B cell (primary cell): ENCODE results near the gene WNT11. TPM values are rescaled to one million over a fixed set of nuclear protein-coding genes. Genes with fewer than 3 reads are reported as not detected.

Experiments
- ATAC-seq: fragments of 200-7000 bp; cut with Tn5 transposase; one replicate; pipeline ENCODE4 v1.10.0; 2021; ENCODE audit warnings: low read depth, mild to moderate bottlenecking, moderate number of reproducible peaks, moderate library complexity
- CTCF ChIA-PET: fragments of 350-600 bp; sonication (Branson Sonifier 250); formaldehyde crosslinking; loops from one replicate; lab custom pipeline; 2021; ENCODE audit warnings: antibody characterized with exemption, inconsistent platforms; lab: Charles Lee
- POLR2A ChIA-PET: fragments of 350-600 bp; sonication (Branson Sonifier 250); formaldehyde crosslinking; loops from one replicate; lab custom pipeline; 2021; ENCODE audit warnings: antibody characterized with exemption; lab: Charles Lee
- DNase-seq: peaks from one replicate; pipeline ENCODE4 v3.0.0; 2013
- H2AFZ ChIP-seq: 2 replicates; pipeline ENCODE4 v1.6.1; 2012; ENCODE audit warnings: mild to moderate bottlenecking, low read depth, low read length; ENCODE audit not compliant: insufficient read depth, poor library complexity, severe bottlenecking
- H3K27ac ChIP-seq, 2 donors: 1 replicate in 1 of 2; 2 replicates in 1 of 2; pipeline ENCODE4 v1.5.1; 2012 to 2013; ENCODE audit warnings: low read length in 2 of 2, mild to moderate bottlenecking in 2 of 2, moderate library complexity in 1 of 2
- H3K27me3 ChIP-seq, 4 experiments: fragments of 200-600 bp in 1 of 4; sonication (generic) in 1 of 4; replicated peaks in 1 of 4; 1 replicate in 2 of 4; 2 replicates in 2 of 4; pipeline versions ENCODE4 v1.6.1 to v1.7.0; 2013 to 2016; ENCODE audit warnings: low read length in 3 of 4, mild to moderate bottlenecking in 2 of 4, mixed read lengths in 1 of 4, moderate library complexity in 1 of 4; ENCODE audit not compliant: insufficient read depth in 4 of 4, control insufficient read depth in 3 of 4; ENCODE audit errors: control extremely low read depth in 1 of 4
- H3K36me3 ChIP-seq, 2 experiments: replicated peaks in 1 of 2; 1 replicate in 1 of 2; 2 replicates in 1 of 2; pipeline versions ENCODE4 v1.6.1 to v1.7.1; 2013; ENCODE audit warnings: low read length in 1 of 2; ENCODE audit not compliant: insufficient read depth in 2 of 2, control insufficient read depth in 1 of 2; ENCODE audit errors: control extremely low read depth in 1 of 2, extremely low read depth in 1 of 2
- H3K4me1 ChIP-seq, 2 donors: fragments of 200-600 bp in 1 of 2; sonication (generic) in 1 of 2; 1 replicate in 1 of 2; 2 replicates in 1 of 2; pipeline versions ENCODE4 v1.5.1 to v1.6.1; 2013 to 2017; ENCODE audit warnings: low read length in 2 of 2; ENCODE audit not compliant: control insufficient read depth in 2 of 2, insufficient read depth in 2 of 2
- H3K4me2 ChIP-seq: replicated peaks from 2 replicates; pipeline ENCODE3; 2012; ENCODE audit warnings: mild to moderate bottlenecking, low read depth, low read length; ENCODE audit not compliant: poor library complexity, severe bottlenecking
- H3K4me3 ChIP-seq, 5 experiments: fragments of 200-600 bp in 1 of 5; sonication (generic) in 1 of 5; 1 replicate in 3 of 5; 2 replicates in 2 of 5; pipeline versions ENCODE4 v1.5.1 to v1.7.0; 2011 to 2016; ENCODE audit warnings: low read length in 4 of 5, mild to moderate bottlenecking in 4 of 5, low read depth in 2 of 5, control low read depth in 1 of 5, moderate library complexity in 1 of 5; ENCODE audit not compliant: insufficient read depth in 1 of 5; ENCODE audit errors: control extremely low read depth in 1 of 5, extremely low read depth in 1 of 5
- H3K79me2 ChIP-seq: fragments of 200-600 bp; sonication (generic); one replicate; pipeline ENCODE4 v1.6.0; 2016; ENCODE audit warnings: low read length; ENCODE audit not compliant: control insufficient read depth, insufficient read depth
- H3K9ac ChIP-seq: fragments of 200-600 bp; sonication (generic); 2 replicates; pipeline ENCODE4 v1.6.1; 2017; ENCODE audit warnings: mild to moderate bottlenecking, low read length, moderate library complexity
- H3K9me3 ChIP-seq, 3 donors: one replicate each; pipeline versions ENCODE4 v1.6.1 to v1.7.1; 2013; ENCODE audit warnings: low read length in 2 of 3; ENCODE audit not compliant: control insufficient read depth in 2 of 3, insufficient read depth in 1 of 3; ENCODE audit errors: control extremely low read depth in 1 of 3
- H4K20me1 ChIP-seq: 2 replicates; pipeline ENCODE4 v1.6.0; 2012; ENCODE audit warnings: mild to moderate bottlenecking, low read length; ENCODE audit not compliant: insufficient read depth, control insufficient read depth, poor library complexity, severe bottlenecking
- H3K27ac Mint-ChIP-seq: one replicate; pipeline ENCODE4 v1.8.0; 2021; ENCODE audit warnings: mixed read lengths
- H3K27me3 Mint-ChIP-seq: one replicate; pipeline ENCODE4 v1.8.0; 2021; ENCODE audit warnings: mixed read lengths
- H3K4me1 Mint-ChIP-seq: one replicate; pipeline ENCODE4 v1.8.0; 2021; ENCODE audit warnings: mixed read lengths
- H3K4me3 Mint-ChIP-seq: one replicate; pipeline ENCODE4 v1.8.0; 2021; ENCODE audit warnings: mixed read lengths
- H3K9me3 Mint-ChIP-seq: one replicate; pipeline ENCODE4 v1.8.0; 2022; ENCODE audit warnings: mixed read lengths; ENCODE audit not compliant: insufficient read depth
- EZH2 ChIP-seq: IDR thresholded peaks from 2 replicates; pipeline ENCODE4 v1.6.1; 2012; ENCODE audit warnings: borderline replicate concordance, low read depth, mild to moderate bottlenecking, moderate library complexity, low read length; ENCODE audit not compliant: insufficient read depth, poor library complexity, severe bottlenecking
- WGBS: methylation state at CpG from one replicate; pipeline ENCODE4 v1.1.5; 2013; ENCODE audit warnings: missing lambda C conversion rate; ENCODE audit not compliant: insufficient coverage; 5-methylcytosine and 5-hydroxymethylcytosine counted together
- intact Hi-C: fragments of 100-400 bp; cut with micrococcal nuclease; formaldehyde crosslinking; loops from one replicate; pipeline ENCODE4 v1.10.0; 2022
- polyA plus RNA-seq: library from polyadenylated mRNA; depleted of rRNA; stranded (reverse); fragments of >200 nt; gene quantifications from 2 replicates; pipeline ENCODE4 v1.2.3, GENCODE V29; 2012
- total RNA-seq, 2 donors: library from RNA; stranded (reverse); fragments of 120-200 nt in 1 of 2; gene quantifications; 1 replicate in 1 of 2; 2 replicates in 1 of 2; pipeline versions ENCODE4 v1.2.3 to v1.2.4, GENCODE V29; 2013 to 2022
- TF ChIP-seq, protein P1 (sequence below): fragments of 200-600 bp; IDR thresholded peaks from one replicate; pipeline ENCODE4 v1.8.0; 2022; ENCODE audit warnings: antibody characterized with exemption, mild to moderate bottlenecking

The WNT11 gene
- total and polyA plus RNA-seq, 2 donors (not counting 1 experiment from before 2014, with no cell fraction given) = 0.39 TPM; not detected in 1

GRCh38 chr11:76163289-76163880 is 42.9 kb downstream of the WNT11 start:
- H3K27me3 Mint-ChIP-seq = peaks cover 2% of the 10 kb centered on the region
- intact Hi-C loops = no loop called here
- H3K79me2 ChIP-seq = no peaks in the 10 kb centered on the region
- ChIA-PET CTCF (no interaction called here), POLR2A (no interaction called here)
- H3K4me3 Mint-ChIP-seq = no peak overlapping the region
- no peaks in the 10 kb centered on the region for H3K9me3 ChIP-seq
- no peak for DNase-seq
- H3K27me3 ChIP-seq = no peaks in the 10 kb centered on the region
- no peak overlapping the region for H2AFZ ChIP-seq
- H3K27ac ChIP-seq = no peak overlapping the region
- no peaks in the 10 kb centered on the region for H3K9me3 Mint-ChIP-seq
- H3K4me1 ChIP-seq = no peaks in the 10 kb centered on the region
- no peaks in the 10 kb centered on the region for H3K36me3 ChIP-seq
- no peak for TF ChIP-seq EZH2
- TF ChIP-seq, protein P1, sequence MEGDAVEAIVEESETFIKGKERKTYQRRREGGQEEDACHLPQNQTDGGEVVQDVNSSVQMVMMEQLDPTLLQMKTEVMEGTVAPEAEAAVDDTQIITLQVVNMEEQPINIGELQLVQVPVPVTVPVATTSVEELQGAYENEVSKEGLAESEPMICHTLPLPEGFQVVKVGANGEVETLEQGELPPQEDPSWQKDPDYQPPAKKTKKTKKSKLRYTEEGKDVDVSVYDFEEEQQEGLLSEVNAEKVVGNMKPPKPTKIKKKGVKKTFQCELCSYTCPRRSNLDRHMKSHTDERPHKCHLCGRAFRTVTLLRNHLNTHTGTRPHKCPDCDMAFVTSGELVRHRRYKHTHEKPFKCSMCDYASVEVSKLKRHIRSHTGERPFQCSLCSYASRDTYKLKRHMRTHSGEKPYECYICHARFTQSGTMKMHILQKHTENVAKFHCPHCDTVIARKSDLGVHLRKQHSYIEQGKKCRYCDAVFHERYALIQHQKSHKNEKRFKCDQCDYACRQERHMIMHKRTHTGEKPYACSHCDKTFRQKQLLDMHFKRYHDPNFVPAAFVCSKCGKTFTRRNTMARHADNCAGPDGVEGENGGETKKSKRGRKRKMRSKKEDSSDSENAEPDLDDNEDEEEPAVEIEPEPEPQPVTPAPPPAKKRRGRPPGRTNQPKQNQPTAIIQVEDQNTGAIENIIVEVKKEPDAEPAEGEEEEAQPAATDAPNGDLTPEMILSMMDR = no peak
- ATAC-seq = no peak
- 94% methylated on average over 11 of the region's 11 CpGs for WGBS
- no peaks in the 10 kb centered on the region for H4K20me1 ChIP-seq
- H3K9ac ChIP-seq = no peak overlapping the region
- no peak overlapping the region for H3K4me2 ChIP-seq
- H3K4me1 Mint-ChIP-seq = no peaks in the 10 kb centered on the region
- H3K27ac Mint-ChIP-seq = no peak overlapping the region
- no peak overlapping the region for H3K4me3 ChIP-seq

GRCh38 chr11:76162336-76163288 is 43.7 kb downstream of the WNT11 start:
- no peak overlapping the region for H3K27ac ChIP-seq
- H3K9me3 ChIP-seq = no peaks in the 10 kb centered on the region
- no peaks in the 10 kb centered on the region for H3K79me2 ChIP-seq
- DNase-seq (no peak), ATAC-seq (no peak)
- H3K4me1 ChIP-seq = no peaks in the 10 kb centered on the region
- no peaks in the 10 kb centered on the region for H3K36me3 ChIP-seq
- whole genome bisulfite sequencing = 90% methylated on average over 14 of the region's 15 CpGs
- no peak overlapping the region for H3K4me3 Mint-ChIP-seq
- intact Hi-C loops = no loop called here
- H3K4me1 Mint-ChIP-seq = no peaks in the 10 kb centered on the region
- H3K9ac ChIP-seq = no peak overlapping the region
- H3K4me2 ChIP-seq = no peak overlapping the region
- H4K20me1 ChIP-seq = no peaks in the 10 kb centered on the region
- H2AFZ ChIP-seq = no peak overlapping the region
- POLR2A ChIA-PET = no interaction called here
- CTCF ChIA-PET = no interaction called here
- H3K27me3 Mint-ChIP-seq = no peaks in the 10 kb centered on the region
- no peak overlapping the region for H3K27ac Mint-ChIP-seq
- TF ChIP-seq EZH2 = no peak
- TF ChIP-seq, protein P1 = no peak
- no peak overlapping the region for H3K4me3 ChIP-seq
- H3K9me3 Mint-ChIP-seq = no peaks in the 10 kb centered on the region
- no peaks in the 10 kb centered on the region for H3K27me3 ChIP-seq
